HG02938 (cell line): ENCODE results near the gene FXYD7.
"Not testable (repeated sequence)": the region's sequence is repeated elsewhere in the genome, so short reads cannot be mapped to it uniquely, and the experiment has no call there.

ENCODE experiments used
- ATAC-seq: cut with Tn5 transposase; IDR thresholded peaks from one replicate; pipeline ENCODE4 v1.9.1; 2021; ENCODE audit warnings: mild to moderate bottlenecking, moderate library complexity; ENCODE audit not compliant: unreplicated experiment

FXYD7 gene

DNA sequence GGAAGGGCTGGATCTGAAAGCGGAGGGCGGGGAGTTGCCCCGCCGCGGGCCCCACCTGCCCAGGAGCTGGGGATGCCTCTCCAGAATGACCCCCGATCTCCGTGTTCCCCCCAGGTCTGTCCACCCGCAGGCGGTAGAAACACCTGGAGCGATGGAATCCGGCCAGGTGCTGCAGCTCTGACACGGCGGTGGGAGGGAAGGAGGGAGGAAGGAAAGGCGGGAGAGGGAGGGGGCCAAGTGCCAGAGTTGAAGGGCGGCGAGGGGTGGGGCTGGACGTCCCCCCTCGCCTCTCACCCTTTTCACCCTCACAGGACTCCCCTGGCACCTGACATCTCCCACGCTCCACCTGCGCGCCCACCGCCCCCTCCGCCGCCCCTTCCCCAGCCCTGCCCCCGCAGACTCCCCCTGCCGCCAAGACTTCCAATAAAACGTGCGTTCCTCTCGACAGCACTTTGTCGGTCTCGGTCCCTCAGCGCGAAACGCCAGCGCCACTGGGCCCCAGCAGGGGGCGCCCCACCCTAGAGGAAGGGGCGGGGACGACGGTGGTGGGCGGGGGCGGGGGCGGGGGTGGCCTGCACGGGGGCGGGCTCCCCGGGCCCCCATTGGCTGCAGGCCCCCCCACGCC lies 337 bp upstream of the FXYD7 start:
- ATAC-seq = no peak

DNA sequence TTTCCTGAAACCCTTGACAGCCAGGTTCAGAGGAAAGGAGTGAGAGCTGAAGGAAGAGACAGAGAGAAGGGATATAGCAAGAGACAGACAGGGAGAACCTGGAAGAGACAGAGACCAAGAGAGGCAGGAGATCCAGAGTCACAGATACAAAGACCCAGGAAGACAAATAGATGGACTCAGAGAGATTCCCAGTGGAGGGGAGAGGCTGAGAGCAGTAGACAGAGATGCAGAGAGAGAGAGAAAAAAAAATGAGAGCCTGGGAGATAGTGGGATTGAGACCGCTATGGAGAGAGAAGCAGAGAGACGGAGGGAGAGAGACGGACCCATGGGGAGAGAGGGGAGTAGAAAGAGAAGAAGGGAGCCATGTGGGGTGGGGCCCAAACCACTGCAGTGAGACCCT lies 763 bp downstream of the FXYD7 start:
- no peak for ATAC-seq

DNA sequence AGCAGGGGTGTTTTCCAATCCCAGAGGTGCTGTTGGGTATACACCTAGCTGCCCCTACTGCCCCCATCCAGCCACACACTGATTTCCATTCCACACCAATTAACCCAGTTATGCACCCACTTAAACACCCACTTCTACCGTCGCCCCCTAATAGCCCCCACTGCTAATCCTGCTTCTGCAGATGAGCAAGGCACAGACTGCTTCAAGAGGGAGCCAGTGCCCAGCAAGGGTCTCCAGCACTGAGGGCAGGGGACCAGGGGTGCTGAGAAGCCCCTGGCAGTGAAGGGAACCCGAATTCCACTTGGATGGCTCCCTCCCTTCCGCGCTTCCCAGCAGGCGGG lies 1.2 kb downstream of the FXYD7 start:
- ATAC-seq = no peak

DNA sequence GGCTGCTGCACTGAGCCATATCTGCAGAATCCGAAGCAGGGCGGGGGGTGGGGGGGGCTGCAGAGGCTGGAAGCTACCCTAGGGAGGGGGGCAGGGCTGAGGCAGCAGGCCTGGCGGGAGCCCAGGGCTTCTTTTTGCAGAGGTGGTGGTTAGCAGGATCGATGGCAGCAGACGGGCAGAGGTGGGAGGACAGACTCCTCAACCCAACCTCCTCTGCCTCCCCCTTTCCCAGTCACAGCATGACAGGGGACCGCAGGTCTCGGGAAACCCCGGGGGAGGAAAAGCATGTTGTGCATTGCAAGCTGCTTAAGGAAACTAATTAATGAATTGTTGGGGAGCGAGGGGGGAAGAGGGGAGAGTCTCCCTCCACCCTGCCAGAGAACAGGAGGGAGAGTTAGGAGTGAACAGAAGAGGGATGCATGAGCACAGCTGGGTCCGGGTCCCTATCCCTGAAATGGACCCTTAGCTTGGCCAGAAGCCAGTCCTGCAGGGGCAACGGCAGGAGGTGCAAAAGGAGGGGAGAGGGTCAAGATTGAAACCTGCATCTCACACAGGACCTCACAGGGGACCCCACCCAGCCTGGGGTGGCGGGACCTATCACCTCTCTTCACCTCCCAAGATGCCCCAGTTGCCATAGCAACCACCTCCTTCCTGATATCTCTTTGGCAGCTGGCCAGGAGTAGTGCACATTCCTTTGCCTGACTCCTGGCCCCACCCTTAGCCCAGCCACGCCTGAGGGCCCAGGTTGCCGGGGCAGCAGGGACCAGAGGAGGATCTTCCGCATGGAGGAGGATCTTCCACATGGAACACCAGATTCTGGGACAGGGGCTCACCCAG lies 1.8 kb downstream of the FXYD7 start:
- ATAC-seq = no peak

DNA sequence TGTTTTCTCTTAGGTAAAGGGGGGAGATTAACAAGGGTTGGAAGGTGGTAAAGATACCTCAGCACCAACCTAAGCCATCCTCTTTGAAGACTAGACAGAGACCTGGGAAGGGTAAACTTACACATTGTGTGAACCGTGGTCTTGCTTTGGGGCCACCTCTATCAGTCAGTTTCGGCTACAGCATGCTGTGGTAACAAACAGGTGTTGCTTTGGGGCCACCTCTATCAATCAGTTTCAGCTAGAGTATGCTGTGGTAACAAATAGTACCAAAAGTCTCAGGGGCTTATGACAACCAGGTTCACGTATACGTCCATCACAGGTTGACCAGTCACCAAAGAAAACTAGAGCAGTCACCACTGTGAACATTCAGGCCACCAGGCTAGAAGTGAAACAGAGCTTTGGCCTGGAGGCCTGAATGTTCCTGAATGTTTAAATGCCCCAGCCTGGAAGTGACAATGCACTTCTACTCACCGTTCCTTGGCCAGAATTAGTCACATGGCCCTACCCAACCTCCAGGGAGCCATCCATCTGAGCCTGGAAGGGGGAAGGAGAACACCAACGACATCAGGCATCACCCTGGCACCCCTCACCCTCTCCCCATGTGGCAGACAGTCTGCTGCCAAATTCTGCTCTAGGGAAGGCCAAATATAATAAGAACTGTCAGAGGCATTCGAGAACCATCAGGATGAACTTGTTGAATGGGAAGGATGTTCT lies 3.8 kb downstream of the FXYD7 start:
- no peak for ATAC-seq

DNA sequence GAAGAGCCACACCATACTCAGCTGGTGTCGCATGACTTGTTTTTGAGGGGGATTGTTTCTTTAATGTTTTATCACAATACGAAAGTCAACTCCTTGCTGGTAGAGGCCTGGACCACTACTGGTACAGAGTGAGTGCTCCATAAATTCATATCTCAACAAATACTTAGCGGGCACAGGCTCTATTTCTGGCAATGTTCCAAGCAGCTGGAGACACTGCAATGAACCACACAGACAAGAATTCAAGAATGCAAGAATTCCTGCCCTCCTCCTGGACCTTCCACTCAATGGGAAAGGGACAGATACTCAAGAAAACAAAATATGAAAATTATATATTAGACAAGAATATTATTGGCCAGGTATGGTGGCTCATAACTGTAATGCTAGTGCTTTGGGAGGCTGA lies 6.4 kb downstream of the FXYD7 start:
- no peak for ATAC-seq

DNA sequence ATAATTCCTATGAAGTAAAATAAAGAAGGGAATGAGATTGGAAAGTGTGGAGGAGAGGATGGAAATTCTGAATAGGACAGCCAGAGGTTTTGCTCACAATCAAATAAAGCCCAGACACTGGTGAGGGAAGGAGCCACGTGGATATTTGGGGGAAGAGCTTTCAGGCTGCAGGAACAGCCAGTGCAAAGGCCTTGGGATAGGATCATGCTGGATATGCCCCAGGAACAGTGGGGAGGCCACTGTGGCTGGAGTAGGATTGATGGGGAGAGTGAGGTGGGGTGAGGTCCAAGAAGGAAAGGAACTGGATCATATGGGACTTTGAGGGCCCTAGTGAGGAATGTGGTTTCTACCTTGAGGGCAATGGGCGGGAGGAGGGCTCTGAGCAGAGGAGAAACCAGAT lies 7.4 kb downstream of the FXYD7 start:
- no peak for ATAC-seq

DNA sequence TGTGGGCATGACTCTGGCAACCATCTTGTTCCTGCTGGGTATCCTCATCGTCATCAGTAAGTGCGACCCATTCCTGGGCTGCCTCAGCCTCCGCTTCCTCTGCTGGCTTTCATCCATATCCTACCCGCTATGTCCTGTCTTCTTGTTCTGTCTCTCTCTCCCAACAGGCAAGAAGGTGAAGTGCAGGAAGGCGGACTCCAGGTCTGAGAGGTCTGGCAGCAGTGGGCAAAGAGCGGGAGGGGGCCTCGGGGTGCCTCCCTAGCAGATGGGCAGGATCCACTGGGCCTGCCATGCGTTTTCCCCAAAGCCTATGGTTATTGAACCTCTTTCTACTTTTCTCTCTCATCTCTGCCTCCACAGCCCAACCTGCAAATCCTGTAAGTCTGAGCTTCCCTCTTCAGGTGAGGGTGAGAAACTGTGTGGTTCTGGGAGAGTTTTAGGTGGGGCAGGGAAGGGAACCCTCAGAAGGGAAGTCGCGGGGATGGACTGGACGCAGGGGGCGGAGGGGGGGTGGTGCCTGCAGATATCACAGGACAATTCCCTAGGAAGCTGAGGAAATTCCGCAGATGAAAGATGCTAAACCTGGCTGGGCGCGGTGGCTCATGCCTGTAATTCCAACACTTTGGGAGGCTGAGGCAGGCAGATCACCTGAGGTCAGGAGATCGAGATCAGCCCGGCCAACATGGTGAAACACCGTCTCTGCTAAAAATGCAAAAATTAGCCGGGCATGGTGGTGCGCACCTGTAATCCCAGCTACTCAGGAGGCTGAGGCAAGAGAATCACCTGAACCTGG lies 8.4 kb downstream of the FXYD7 start:
- no peak for ATAC-seq

DNA sequence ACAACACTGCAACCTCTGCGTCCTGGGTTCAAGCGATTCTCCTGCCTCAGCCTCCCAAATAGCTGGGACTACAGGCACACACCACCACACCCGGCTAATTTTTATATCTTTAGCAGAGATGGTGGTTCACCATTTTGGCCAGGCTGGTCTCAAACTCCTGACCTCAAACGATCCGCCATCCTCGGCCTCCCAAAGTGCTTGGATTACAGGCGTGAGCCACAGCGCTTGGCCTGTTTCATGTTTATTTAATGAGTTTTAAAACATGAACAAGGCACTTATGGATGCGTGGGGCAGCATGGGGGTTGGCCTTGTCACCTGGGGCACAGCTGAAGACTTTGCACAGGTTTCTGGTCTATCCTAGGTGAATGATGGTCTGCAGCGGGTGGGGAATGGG lies 10.1 kb downstream of the FXYD7 start:
- not testable (repeated sequence) for ATAC-seq

DNA sequence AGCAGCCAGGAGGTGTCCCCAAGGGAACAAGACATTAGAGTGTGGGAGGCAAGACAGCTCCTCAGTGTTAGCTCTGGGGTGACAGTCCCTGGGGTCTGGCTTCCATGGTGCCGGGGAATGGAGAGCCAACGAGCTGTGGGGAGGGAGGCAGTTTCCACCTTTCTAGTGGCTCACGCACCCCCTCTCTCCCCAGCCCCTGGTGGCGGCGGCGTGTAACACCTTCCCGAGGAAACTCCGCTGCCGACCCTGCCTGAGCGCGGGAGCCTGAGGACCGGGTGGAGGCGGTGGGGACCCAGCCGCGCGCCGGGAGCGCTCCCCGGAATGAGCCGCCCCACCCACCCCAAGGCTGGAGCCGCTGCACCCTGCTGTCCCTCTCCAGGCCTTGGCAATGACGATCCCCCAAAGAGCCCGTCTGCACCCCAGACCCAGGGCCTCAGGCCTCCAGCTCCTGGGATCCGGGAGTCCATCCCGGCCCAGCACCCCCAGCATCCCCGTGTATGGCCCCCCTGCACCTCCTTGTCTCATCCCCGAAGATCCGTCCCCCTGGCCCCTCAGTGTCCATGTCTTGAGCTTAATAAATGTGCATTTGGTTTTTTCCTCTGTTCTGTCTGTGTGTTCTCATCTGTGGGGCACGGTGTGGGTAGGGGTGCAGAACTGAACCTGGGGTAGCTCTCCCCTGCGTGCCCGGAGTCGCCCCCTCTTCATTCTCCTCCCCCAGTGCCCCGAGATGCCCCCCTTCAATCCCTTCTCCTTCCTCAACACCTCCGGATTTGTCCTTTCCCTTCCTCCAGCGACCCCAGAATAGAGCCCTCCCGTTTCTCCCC lies 10.9 kb downstream of the FXYD7 start:
- ATAC-seq = no peak

DNA sequence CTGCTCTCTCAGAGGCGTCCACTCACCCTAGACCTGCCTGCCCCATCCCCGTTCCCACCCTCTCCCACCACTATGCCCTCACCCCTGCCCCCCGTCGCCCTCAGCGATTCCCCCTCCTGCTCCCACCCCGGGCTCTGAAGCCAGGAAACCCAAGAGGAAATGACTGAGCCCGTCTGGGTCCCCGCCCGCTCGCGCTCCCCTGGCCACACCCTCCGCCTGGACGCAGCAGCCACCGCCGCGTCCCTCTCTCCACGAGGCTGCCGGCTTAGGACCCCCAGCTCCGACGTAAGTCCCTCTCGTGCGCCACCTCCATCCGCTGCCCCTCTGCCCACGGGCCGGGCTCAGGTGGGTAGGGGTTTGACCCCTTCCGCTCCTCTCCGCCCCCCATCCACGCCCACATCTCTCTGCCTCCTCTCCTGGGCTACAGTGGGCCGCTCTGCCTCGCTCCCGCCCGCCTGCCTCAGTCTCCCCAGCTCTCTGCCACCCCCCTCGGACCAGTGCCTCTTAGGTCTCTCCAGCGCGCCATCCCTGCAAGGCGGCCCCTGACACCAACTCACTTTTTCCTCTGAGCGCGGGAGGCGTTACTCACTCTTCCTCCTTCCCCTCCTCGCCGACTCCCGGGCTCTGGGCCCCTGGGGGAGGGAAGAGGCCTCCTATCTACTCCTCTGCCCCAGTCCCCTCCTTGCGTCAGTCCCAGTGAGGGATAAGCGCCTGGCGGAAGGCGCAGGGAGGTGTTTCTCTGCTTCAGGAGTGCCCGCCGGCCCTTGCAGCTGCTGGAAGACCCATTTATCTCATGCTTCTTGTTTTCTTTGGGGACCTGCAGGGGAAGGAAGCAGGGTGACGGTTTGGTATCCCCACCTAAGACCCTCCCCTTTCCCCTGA lies 11.7 kb downstream of the FXYD7 start, which contains the start of gene FXYD5:
Gene FXYD5 (plus strand): TSS at position 211 of the 882 bp plus-strand sequence. CDS start 816 bp downstream, outside the sequence.
- no peak for ATAC-seq

DNA sequence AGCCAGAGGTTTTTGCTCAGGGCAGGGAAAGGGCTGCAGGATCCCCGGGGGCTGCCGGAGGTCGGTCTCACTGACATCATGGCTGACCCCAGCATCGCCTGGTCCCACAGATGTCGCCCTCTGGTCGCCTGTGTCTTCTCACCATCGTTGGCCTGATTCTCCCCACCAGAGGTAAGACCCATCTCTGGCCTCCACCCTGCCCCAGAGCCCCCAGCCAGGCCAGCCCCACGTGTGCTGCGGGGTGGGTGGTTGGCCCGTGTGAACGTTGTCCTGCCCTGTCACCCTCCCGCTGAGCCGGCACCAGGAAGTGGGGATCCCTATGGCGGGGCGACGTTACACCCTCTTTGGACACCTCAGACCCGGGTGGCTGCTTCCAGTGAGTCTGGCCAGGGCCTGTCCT lies 12.4 kb downstream of the FXYD7 start:
- ATAC-seq = no peak

DNA sequence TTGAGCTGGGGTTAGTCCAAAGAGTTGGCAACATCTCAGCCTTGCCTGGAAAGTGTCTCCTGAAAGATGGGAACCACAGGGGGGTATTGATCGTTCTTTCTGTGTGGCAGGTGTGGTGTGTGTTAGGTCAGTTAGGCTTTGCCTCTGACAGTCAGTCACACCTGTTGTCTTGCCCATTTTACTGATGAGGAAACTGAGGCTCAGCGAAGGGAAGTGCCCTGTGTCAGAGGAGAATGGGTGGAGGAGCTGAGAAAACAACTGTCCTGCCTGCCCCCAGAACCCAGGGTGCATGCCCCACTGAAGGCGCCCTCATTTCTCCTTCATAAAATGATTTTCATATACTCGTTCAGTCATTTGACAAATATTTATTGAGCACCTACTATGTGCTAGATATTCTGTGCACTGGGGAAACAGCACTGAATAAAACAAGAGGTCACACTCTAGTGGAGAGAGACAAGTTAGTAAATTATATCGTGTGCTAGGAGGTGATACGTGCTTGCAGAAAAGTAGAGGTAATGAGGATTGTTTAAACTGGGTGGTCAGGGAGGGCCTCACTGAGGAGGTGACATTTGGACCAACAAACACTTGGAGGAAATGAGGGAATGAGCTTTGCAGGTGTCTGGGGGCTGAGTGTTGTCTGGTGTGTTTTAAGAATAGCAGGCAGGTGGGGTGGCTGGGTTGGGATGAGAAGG lies 13.1 kb downstream of the FXYD7 start:
- no peak for ATAC-seq

DNA sequence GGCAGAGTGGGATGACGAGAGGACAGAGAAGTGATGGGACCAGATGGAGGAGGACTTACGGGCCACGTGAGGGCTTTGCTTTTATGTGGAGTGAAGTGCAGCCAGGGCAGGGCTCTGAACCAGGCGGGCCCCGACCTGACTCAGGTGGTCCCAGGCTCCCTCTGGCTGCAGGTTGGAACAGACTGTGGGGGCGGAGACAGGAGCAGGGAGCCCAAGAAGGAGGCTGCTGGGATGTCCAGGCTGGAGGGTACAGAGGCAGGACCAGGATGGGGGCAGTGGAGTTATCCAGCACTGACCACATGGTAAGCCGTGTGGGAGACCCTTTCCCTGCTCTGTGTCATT lies 13.6 kb downstream of the FXYD7 start:
- ATAC-seq = no peak

DNA sequence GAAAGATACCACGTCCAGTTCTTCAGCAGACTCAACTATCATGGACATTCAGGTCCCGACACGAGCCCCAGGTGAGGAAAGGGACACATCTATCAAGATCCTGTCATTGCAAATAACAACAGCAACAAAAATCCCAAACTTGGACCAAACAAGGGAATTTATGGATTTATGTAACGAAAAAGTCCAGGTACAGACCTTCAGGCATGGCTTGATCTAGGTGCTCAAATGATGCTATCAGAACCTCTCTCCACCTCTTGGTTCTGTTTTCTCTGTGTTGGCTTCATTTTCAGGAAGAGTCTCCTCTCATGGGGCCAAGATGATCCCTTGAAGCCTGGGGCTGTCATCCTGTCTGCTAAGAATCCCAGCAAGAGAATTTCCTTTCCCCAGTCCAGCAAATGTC lies 14.4 kb downstream of the FXYD7 start:
- ATAC-seq = no peak

DNA sequence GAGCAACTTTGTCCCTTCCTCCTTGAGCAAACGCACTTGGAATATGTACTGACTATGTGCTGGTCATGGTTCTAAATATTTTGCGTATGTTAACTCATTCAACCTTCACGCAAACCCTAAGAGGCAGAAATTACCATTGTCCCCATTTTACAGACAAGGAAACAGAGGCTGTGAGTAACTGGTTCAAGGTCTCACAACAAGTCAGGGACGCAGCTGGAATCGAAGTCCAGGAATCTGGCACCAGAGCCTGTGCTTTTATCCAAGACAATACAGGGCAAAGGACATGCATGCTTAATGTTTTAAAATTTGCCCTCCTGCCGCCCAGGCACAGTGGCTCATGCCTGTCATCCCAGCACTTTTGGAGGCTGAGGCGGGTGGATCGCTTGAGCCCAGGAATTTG lies 16.6 kb downstream of the FXYD7 start:
- ATAC-seq = no peak

DNA sequence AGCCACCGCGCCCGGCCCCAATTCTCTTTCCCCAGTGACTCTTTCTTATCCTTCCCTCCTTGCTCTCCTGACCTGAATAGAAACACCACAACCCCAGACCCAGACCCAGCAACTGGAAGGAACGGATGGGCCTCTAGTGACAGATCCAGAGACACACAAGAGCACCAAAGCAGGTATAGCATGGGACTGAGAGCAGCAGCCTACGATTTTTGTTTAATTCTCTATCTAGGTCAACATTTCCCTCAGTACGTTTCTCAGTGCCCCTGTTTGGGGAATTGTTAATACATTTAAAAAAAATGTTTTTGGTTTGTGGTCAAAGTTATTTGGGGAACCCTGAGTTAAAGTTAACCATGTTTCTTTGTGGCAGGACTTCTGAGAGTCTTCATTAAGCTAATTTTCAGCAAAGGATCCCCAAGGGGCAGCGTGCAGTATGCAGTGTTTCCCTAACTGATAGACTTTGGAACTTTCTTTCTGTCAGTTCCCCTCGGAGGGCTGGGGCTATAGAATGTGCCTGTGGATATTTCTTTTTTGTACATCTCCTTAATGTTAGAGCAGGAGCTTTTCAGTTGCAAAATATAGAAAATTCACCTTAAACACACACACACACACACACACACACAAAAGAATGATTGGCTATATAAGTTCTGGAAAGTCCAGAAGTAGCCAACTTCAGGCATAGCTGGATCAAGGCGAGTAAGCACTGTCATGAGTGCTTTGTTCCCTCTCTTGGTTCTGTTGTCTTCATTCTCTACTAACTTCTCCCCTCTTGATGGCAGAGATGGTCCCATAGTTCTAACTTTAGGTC lies 17.8 kb downstream of the FXYD7 start:
- ATAC-seq = no peak

DNA sequence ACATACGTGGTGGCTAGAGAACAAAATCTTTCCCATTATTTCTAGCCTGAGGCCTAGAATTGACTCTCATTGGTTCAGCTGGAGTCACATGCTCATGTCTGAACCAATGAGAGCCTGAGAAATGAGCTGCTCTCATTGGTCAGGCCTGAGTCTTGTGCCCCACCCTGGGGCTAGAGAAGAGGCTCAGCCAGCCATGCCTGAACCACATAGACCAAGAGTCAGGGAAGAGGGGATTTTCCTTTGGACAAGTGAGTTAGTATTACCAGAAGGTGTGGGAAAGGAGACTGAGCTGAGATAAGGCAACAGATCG lies 18.3 kb downstream of the FXYD7 start:
- no peak for ATAC-seq
